Neural progenitor cell (in vitro differentiated cells): ENCODE data around the gene CDH19.

ENCODE experiments used
- EZH2 ChIP-seq: fragments of 200-600 bp; sonication (generic); IDR thresholded peaks from 2 replicates; pipeline ENCODE4 v1.6.1; 2017; ENCODE audit warnings: antibody characterized with exemption, mild to moderate bottlenecking, moderate library complexity
- EZH2phosphoT487 ChIP-seq: fragments of 200-600 bp; sonication (generic); IDR thresholded peaks from 2 replicates; pipeline ENCODE4 v1.6.1; 2017; ENCODE audit warnings: antibody characterized with exemption
- TF ChIP-seq, protein P1 (sequence below): fragments of 200-600 bp; sonication (generic); IDR thresholded peaks from 2 replicates; pipeline ENCODE4 v1.5.1; 2017; ENCODE audit warnings: antibody characterized with exemption, mild to moderate bottlenecking

GRCh38 chr18:66638856-66639629 lies 35.2 kb upstream of the CDH19 start:
- TF ChIP-seq, protein P1, sequence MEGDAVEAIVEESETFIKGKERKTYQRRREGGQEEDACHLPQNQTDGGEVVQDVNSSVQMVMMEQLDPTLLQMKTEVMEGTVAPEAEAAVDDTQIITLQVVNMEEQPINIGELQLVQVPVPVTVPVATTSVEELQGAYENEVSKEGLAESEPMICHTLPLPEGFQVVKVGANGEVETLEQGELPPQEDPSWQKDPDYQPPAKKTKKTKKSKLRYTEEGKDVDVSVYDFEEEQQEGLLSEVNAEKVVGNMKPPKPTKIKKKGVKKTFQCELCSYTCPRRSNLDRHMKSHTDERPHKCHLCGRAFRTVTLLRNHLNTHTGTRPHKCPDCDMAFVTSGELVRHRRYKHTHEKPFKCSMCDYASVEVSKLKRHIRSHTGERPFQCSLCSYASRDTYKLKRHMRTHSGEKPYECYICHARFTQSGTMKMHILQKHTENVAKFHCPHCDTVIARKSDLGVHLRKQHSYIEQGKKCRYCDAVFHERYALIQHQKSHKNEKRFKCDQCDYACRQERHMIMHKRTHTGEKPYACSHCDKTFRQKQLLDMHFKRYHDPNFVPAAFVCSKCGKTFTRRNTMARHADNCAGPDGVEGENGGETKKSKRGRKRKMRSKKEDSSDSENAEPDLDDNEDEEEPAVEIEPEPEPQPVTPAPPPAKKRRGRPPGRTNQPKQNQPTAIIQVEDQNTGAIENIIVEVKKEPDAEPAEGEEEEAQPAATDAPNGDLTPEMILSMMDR = no peak
- no peak for TF ChIP-seq EZH2
- no peak for TF ChIP-seq EZH2phosphoT487
